Measurements from ENCODE around the gene YJEFN3. TPM values are rescaled to one million over a fixed set of nuclear protein-coding genes. Genes with fewer than 3 reads are reported as not detected.
A peak's percentile ranks its signal among the peaks of the same experiment; 100 is the strongest.

YJEFN3 gene
- total RNA-seq, 1 experiment from 2014 or later = 16.6 TPM

DNA sequence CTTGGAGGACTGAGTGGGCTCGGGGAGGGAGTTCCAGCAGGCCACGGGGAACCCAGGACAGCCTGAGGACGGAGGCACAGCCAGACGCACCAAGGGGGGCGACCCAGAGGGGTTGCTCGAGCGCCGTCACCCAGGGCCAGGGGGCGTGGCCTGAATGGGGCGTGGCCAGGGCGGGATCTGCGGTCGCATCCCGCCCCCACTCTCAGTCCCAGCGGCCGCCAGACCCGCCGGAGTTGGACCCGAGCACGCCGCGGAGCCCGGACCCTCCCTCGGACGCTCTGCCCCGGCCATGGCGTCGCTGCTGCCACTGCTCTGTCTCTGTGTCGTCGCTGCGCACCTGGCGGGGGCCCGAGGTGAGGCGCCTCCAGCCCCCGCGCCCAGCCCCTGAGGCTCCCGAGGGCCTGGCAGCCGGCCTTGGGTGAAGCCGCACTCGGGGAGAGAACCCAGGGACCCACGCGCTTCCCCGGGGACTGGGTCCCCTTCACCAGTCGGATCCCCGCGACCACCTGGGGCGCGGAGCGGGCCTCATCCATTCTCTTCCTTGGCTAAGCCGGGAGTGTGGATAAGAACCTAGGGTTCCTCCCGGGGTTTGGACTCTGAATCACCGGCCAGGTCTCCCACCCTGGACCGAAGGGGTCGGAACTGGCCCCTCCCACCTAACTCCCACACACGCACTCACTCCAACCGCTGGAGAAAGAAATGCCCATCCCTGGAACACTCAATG lies 9.5 kb downstream of the YJEFN3 start, which contains the start of gene CILP2:
Gene CILP2, plus strand, starts transcription at position 205 of the 724 bp plus-strand sequence. Its CDS starts 85 bp downstream, at position 290.
- WGBS (ENCODE audit: extremely low coverage, insufficient read length, low lambda C conversion rate) = no CpG with 5 or more reads among the region's 56 CpGs
- peak within 1 kb of the TSS; percentile 59 for H3K4me2 ChIP-seq (ENCODE audit: insufficient read depth, insufficient read length, low read length)

More for the DNA sequence above, 9.5 kb downstream of the YJEFN3 start, which contains the start of gene CILP2:
- Histone ChIP-seq H3K56ac (ENCODE audit: insufficient read length, low read depth, low read length) (no peak within 1 kb of the TSS), H3K23me2 (ENCODE audit: insufficient read length, low read depth, low read length, poor library complexity, severe bottlenecking) (peaks cover 14% of the 10 kb centered on the region), H2AFZ (ENCODE audit: low read length) (no peak within 1 kb of the TSS), H3K9ac (ENCODE audit: extremely low read depth, insufficient read length, low read length) (no peak within 1 kb of the TSS), H2BK120ac (ENCODE audit: low read depth, low read length, poor library complexity, severe bottlenecking) (no peak within 1 kb of the TSS), H3K27ac (ENCODE audit: insufficient read length, low read depth, low read length) (no peak within 1 kb of the TSS), H3K27me3 (ENCODE audit: insufficient read depth, low read length) (peaks cover 2% of the 10 kb centered on the region; the same call in 1 of the 2 replicates), H3K79me1 (ENCODE audit: insufficient read depth, low read depth, low read length, poor library complexity, severe bottlenecking) (no peaks in the 10 kb centered on the region), H4K91ac (ENCODE audit: insufficient read length, low read depth, low read length) (no peak within 1 kb of the TSS), H2BK5ac (ENCODE audit: insufficient read length, low read length) (no peak within 1 kb of the TSS), H2AK5ac (ENCODE audit: insufficient read length, low read length) (no peak within 1 kb of the TSS), H4K20me1 (ENCODE audit: control insufficient read depth, insufficient read depth, insufficient read length) (no peaks in the 10 kb centered on the region), H3K23ac (ENCODE audit: insufficient read length, low read depth, low read length) (no peak within 1 kb of the TSS), H3T11ph (ENCODE audit: low read length) (no peak within 1 kb of the TSS), H2BK12ac (ENCODE audit: insufficient read length, low read depth, low read length) (no peak within 1 kb of the TSS), H2BK15ac (ENCODE audit: low read depth, low read length) (no peak within 1 kb of the TSS), H2BK20ac (ENCODE audit: low read depth, low read length, poor library complexity, severe bottlenecking) (no peak within 1 kb of the TSS), H3K4ac (ENCODE audit: low read depth, low read length) (no peak within 1 kb of the TSS), H3K14ac (ENCODE audit: insufficient read depth, low read length) (no peak within 1 kb of the TSS; the same call in none of the 2 replicates), H3K79me2 (ENCODE audit: insufficient read depth, low read length) (no peaks in the 10 kb centered on the region), H3K4me1 (ENCODE audit: insufficient read depth, low read length) (no peaks in the 10 kb centered on the region), H4K5ac (ENCODE audit: insufficient read length, low read depth, low read length) (no peak within 1 kb of the TSS), H3K18ac (ENCODE audit: insufficient read length, low read depth, low read length) (no peak within 1 kb of the TSS), H4K8ac (replicated peaks; ENCODE audit: insufficient read length, low read depth, low read length) (no peak within 1 kb of the TSS), H3K9me3 (ENCODE audit: control insufficient read depth, low read depth, low read length) (no peaks in the 10 kb centered on the region)
- peak; percentile 84 for DNase-seq
- H3K27me3 Mint-ChIP-seq (ENCODE audit: low read depth) = peaks cover 34% of the 10 kb centered on the region
- peaks cover 2 to 8% (median 4%) of the 10 kb centered on the region in 3 experiments; a peak in 5 of 7 replicates for H3K36me3 Mint-ChIP-seq (ENCODE audit: insufficient read depth in 1 of 3, low read depth in 3 of 3)
- no peak within 1 kb of the TSS; a peak in 1 of 7 replicates for H3K27ac Mint-ChIP-seq
- peaks cover 7 to 15% of the 10 kb centered on the region in 2 experiments for H3K4me1 Mint-ChIP-seq
- no peaks in the 10 kb centered on the region; a peak in 1 of 5 replicates for H3K9me3 Mint-ChIP-seq
- H3K4me3 Mint-ChIP-seq = peak within 1 kb of the TSS; percentile 61 to 79
- TF ChIP-seq CTCF (conservative IDR thresholded peaks at IDR 0.05) = no peak

Data from H9 (cell line).